DMS114 treated with DMSO at 0.1 percent for 48 hours (cell line): ENCODE results near the gene CLCF1.
"Not testable (repeated sequence)": the region's sequence is repeated elsewhere in the genome, so short reads cannot be mapped to it uniquely, and the experiment has no call there.

Source experiments
- DNase-seq: peaks from one replicate; lab custom pipeline; 2025; ENCODE audit not compliant: unreplicated experiment; lab: John Stamatoyannopoulos, UW

Gene CLCF1

GRCh38 chr11:67409261-67409666 is 35.9 kb upstream of the CLCF1 start:
- DNase-seq: no peak

- no peak for DNase-seq
Measured at GRCh38 chr11:67408437-67409200, 35.2 kb upstream of the CLCF1 start.

GRCh38 chr11:67407688-67408163 is 34.3 kb upstream of the CLCF1 start:
- DNase-seq: no peak

GRCh38 chr11:67406969-67407687 is 33.7 kb upstream of the CLCF1 start:
- DNase-seq: no peak

- no peak for DNase-seq
Measured at GRCh38 chr11:67406420-67406968, 33.1 kb upstream of the CLCF1 start.

GRCh38 chr11:67405688-67406339 is 32.4 kb upstream of the CLCF1 start:
- DNase-seq: no peak

GRCh38 chr11:67405196-67405567 is 31.8 kb upstream of the CLCF1 start:
- no peak for DNase-seq

GRCh38 chr11:67404515-67405195 is 31.3 kb upstream of the CLCF1 start:
- DNase-seq: no peak

- not testable (repeated sequence) for DNase-seq
Measured at GRCh38 chr11:67403085-67403484, 29.7 kb upstream of the CLCF1 start.

GRCh38 chr11:67402192-67402839 is 28.9 kb upstream of the CLCF1 start:
- not testable (repeated sequence) for DNase-seq

GRCh38 chr11:67401495-67402191 is 28.2 kb upstream of the CLCF1 start, which contains the start of gene PPP1CA:
TSS of gene PPP1CA (minus strand) at chr11:67401858. CDS start at chr11:67401782, 76 bp downstream.
- DNase-seq: peak; percentile 73

GRCh38 chr11:67400942-67401494 is 27.6 kb upstream of the CLCF1 start:
- DNase-seq: no peak

GRCh38 chr11:67400251-67400941 is 27.0 kb upstream of the CLCF1 start:
- no peak for DNase-seq

GRCh38 chr11:67398661-67399563 is 25.5 kb upstream of the CLCF1 start:
- no peak for DNase-seq

- DNase-seq: no peak
Measured at GRCh38 chr11:67397986-67398660, 24.7 kb upstream of the CLCF1 start.

- no peak for DNase-seq
Measured at GRCh38 chr11:67397536-67397935, 24.1 kb upstream of the CLCF1 start.
